ENCODE results near the gene BPIFB6.

The BPIFB6 gene

GRCh38 chr20:33012327-33013189, 18.9 kb upstream of the BPIFB6 start:
- H3K4me3 ChIP-seq (ENCODE audit: low read depth, low read length): no peak overlapping the region
- no peak for DNase-seq (ENCODE audit: low read depth)
- no peak for TF ChIP-seq CTCF (IDR thresholded peaks at IDR 0.05; ENCODE audit: insufficient read depth, low read depth, low read length, missing control alignments)

GRCh38 chr20:33013701-33014326, 17.6 kb upstream of the BPIFB6 start:
- H3K4me3 ChIP-seq (ENCODE audit: low read depth, low read length): no peak overlapping the region
- no peak for TF ChIP-seq CTCF (IDR thresholded peaks at IDR 0.05; ENCODE audit: insufficient read depth, low read depth, low read length, missing control alignments)
- DNase-seq (ENCODE audit: low read depth): no peak

- H3K4me3 ChIP-seq (ENCODE audit: low read depth, low read length): no peak overlapping the region
- TF ChIP-seq CTCF (IDR thresholded peaks at IDR 0.05; ENCODE audit: insufficient read depth, low read depth, low read length, missing control alignments): no peak
- DNase-seq (ENCODE audit: low read depth): no peak
Observed at GRCh38 chr20:33014336-33015113, 16.9 kb upstream of the BPIFB6 start.

GRCh38 chr20:33015114-33015484, 16.3 kb upstream of the BPIFB6 start:
- H3K4me3 ChIP-seq (ENCODE audit: low read depth, low read length): no peak overlapping the region
- no peak for DNase-seq (ENCODE audit: low read depth)
- TF ChIP-seq CTCF (IDR thresholded peaks at IDR 0.05; ENCODE audit: insufficient read depth, low read depth, low read length, missing control alignments): no peak

- no peak for TF ChIP-seq CTCF (IDR thresholded peaks at IDR 0.05; ENCODE audit: insufficient read depth, low read depth, low read length, missing control alignments)
- no peak for DNase-seq (ENCODE audit: low read depth)
- H3K4me3 ChIP-seq (ENCODE audit: low read depth, low read length): no peak overlapping the region
Observed at GRCh38 chr20:33015700-33016580, 15.5 kb upstream of the BPIFB6 start.

- no peak for DNase-seq (ENCODE audit: low read depth)
- TF ChIP-seq CTCF (IDR thresholded peaks at IDR 0.05; ENCODE audit: insufficient read depth, low read depth, low read length, missing control alignments): no peak
- H3K4me3 ChIP-seq (ENCODE audit: low read depth, low read length): no peak overlapping the region
Observed at GRCh38 chr20:33016581-33017109, 14.8 kb upstream of the BPIFB6 start.
